HepG2 (cell line): Measurements from ENCODE around the gene NCMAP. TPM values are rescaled to one million over a fixed set of nuclear protein-coding genes. Genes with fewer than 3 reads are reported as not detected.
A peak's percentile ranks its signal among the peaks of the same experiment; 100 is the strongest.

Experiments
- ATAC-seq: fragments of 200-7000 bp; cut with Tn5 transposase; 3 replicates; pipeline ENCODE4 v1.9.1; 2020; ENCODE audit warnings: mild to moderate bottlenecking, moderate library complexity
- BruUV-seq: library from RNA; stranded (reverse); fragments of 400-500 nt; replicated peaks from 2 replicates; lab custom pipeline; 2021; lab: Mats Ljungman, UMichigan
- CTCF ChIA-PET: fragments of 300-600 bp; formaldehyde crosslinking; extraction: SDS; loops from one replicate; lab custom pipeline; 2021; ENCODE audit warnings: low total read pairs, inconsistent platforms, low intra/inter-chr PET ratio; lab: Yijun Ruan, JAX
- POLR2A ChIA-PET: fragments of 350-600 bp; sonication (Branson Sonifier 250); formaldehyde crosslinking; loops from one replicate; lab custom pipeline; 2020; ENCODE audit warnings: antibody characterized with exemption, inconsistent platforms; lab: Yijun Ruan, JAX
- DNase-seq: peaks from one replicate; pipeline ENCODE4 v3.0.0-alpha.2; 2015; ENCODE audit warnings: low spot score
- FAIRE-seq: peaks from 3 replicates; lab custom pipeline; 2011; peaks lifted over from hg19 to GRCh38; lab: Jason Lieb, UNC
- H2AFZ ChIP-seq: one replicate; pipeline ENCODE4 v1.6.1; 2011; ENCODE audit warnings: low read length, inconsistent platforms
- H3K27ac ChIP-seq: fragments of 300-600 bp; 3 replicates; pipeline ENCODE4 v1.8.0; 2011; ENCODE audit warnings: mixed run types, mild to moderate bottlenecking, mixed read lengths, low read length, inconsistent platforms; ENCODE audit not compliant: insufficient read depth; ENCODE audit errors: extremely low read length
- H3K27me3 ChIP-seq, 2 experiments: fragments of 200-600 bp in 1 of 2; 2 replicates in 1 of 2; 3 replicates in 1 of 2; pipeline versions ENCODE4 v1.6.0 to v1.8.0; 2011; ENCODE audit warnings: low read length in 2 of 2, mild to moderate bottlenecking in 2 of 2, moderate library complexity in 2 of 2, inconsistent platforms in 1 of 2; ENCODE audit not compliant: insufficient read depth in 2 of 2, control insufficient read depth in 1 of 2
- H3K36me3 ChIP-seq, 2 experiments: fragments of 200-600 bp in 1 of 2; replicated peaks in 1 of 2; 2 replicates in 1 of 2; 3 replicates in 1 of 2; pipeline versions ENCODE4 v1.5.1 to v1.8.0; 2011; ENCODE audit warnings: low read length in 2 of 2, inconsistent platforms in 1 of 2; ENCODE audit not compliant: insufficient read depth in 2 of 2, control insufficient read depth in 1 of 2
- H3K4me1 ChIP-seq: 2 replicates; pipeline ENCODE4 v1.5.1; 2012; ENCODE audit warnings: low read length, inconsistent platforms; ENCODE audit not compliant: insufficient read depth
- H3K4me2 ChIP-seq: 2 replicates; pipeline ENCODE4 v1.6.0; 2011; ENCODE audit warnings: low read depth, low read length, inconsistent platforms
- H3K4me3 ChIP-seq, 3 experiments: fragments of 200-600 bp in 1 of 3; sonication (generic), shearing (Covaris generic) in 1 of 3; replicated peaks in 1 of 3; 2 replicates each; pipeline ENCODE4 v1.5.1; 2011 to 2016; ENCODE audit warnings: low read length in 3 of 3, inconsistent platforms in 2 of 3, low read depth in 2 of 3, mild to moderate bottlenecking in 2 of 3, control low read depth in 1 of 3, mixed read lengths in 1 of 3; ENCODE audit not compliant: insufficient read depth in 1 of 3
- H3K79me2 ChIP-seq: one replicate; pipeline ENCODE4 v1.6.1; 2011; ENCODE audit warnings: low read length, inconsistent platforms; ENCODE audit not compliant: insufficient read depth
- H3K9ac ChIP-seq: 2 replicates; pipeline ENCODE4 v1.6.0; 2011; ENCODE audit warnings: mild to moderate bottlenecking, low read depth, low read length, inconsistent platforms; ENCODE audit not compliant: insufficient read depth
- H3K9me3 ChIP-seq: 2 replicates; pipeline ENCODE4 v1.5.1; 2012; ENCODE audit warnings: mild to moderate bottlenecking, low read length
- H4K20me1 ChIP-seq: 2 replicates; pipeline ENCODE4 v1.6.0; 2011; ENCODE audit warnings: inconsistent platforms, mild to moderate bottlenecking, low read length, moderate library complexity; ENCODE audit not compliant: insufficient read depth
- CCDC6 ChIP-seq: sonication (generic); formaldehyde crosslinking; IDR thresholded peaks from 2 replicates; pipeline ENCODE4 v1.8.1; 2022; ENCODE audit warnings: mild to moderate bottlenecking, missing genetic modification reagents, moderate library complexity
- EHMT2 ChIP-seq: fragments of 200-600 bp; sonication (generic); IDR thresholded peaks from 2 replicates; pipeline ENCODE4 v1.7.0; 2017; ENCODE audit warnings: antibody characterized with exemption, low read depth, low read length, borderline replicate concordance
- ELF3 ChIP-seq: IDR thresholded peaks from 2 replicates; pipeline ENCODE4 v1.6.1; 2016; ENCODE audit warnings: missing genetic modification reagents, missing compliant biosample characterization
- IRX3 ChIP-seq: sonication (generic); formaldehyde crosslinking; IDR thresholded peaks from 2 replicates; pipeline ENCODE4 v1.8.1; 2023; ENCODE audit warnings: mild to moderate bottlenecking, low read depth, missing genetic modification reagents, borderline replicate concordance
- KDM5B ChIP-seq: sonication (generic); formaldehyde crosslinking; IDR thresholded peaks from 2 replicates; pipeline ENCODE4 v1.4.0; 2020; ENCODE audit warnings: missing genetic modification reagents, mild to moderate bottlenecking, borderline replicate concordance
- KLF12 ChIP-seq: sonication (generic); formaldehyde crosslinking; IDR thresholded peaks from 2 replicates; pipeline ENCODE4 v1.4.0; 2020; ENCODE audit warnings: missing genetic modification reagents, borderline replicate concordance
- PHF8 ChIP-seq: sonication (generic); formaldehyde crosslinking; IDR thresholded peaks from 2 replicates; pipeline ENCODE4 v1.5.0; 2020; ENCODE audit warnings: missing genetic modification reagents
- PITX1 ChIP-seq: sonication (generic); formaldehyde crosslinking; IDR thresholded peaks from 2 replicates; pipeline ENCODE4 v1.5.1; 2020; ENCODE audit warnings: mild to moderate bottlenecking, missing genetic modification reagents
- RFXANK ChIP-seq: IDR thresholded peaks from 2 replicates; pipeline ENCODE4 v1.6.1; 2016
- U2AF1 ChIP-seq: fragments of 200-400 bp; formaldehyde crosslinking; optimal IDR thresholded peaks from 2 replicates; pipeline ENCODE3; 2017; ENCODE audit warnings: mild to moderate bottlenecking, low read depth, low read length
- YY1 ChIP-seq: IDR thresholded peaks from 2 replicates; pipeline ENCODE4 v1.6.1; 2011; ENCODE audit warnings: low read length, low read depth, moderate library complexity, mild to moderate bottlenecking; ENCODE audit not compliant: insufficient read depth, insufficient replicate concordance
- ZBTB8A ChIP-seq: sonication (generic); formaldehyde crosslinking; IDR thresholded peaks from 2 replicates; pipeline ENCODE4 v1.4.0; 2020; ENCODE audit warnings: mild to moderate bottlenecking, low read depth, missing genetic modification reagents, borderline replicate concordance
- ZFP82 ChIP-seq: sonication (generic); formaldehyde crosslinking; IDR thresholded peaks from 2 replicates; pipeline ENCODE4 v1.5.1; 2020; ENCODE audit warnings: mild to moderate bottlenecking, missing genetic modification reagents, borderline replicate concordance
- ZIK1 ChIP-seq: sonication (generic); formaldehyde crosslinking; IDR thresholded peaks from 2 replicates; pipeline ENCODE4 v1.5.0; 2020; ENCODE audit warnings: mild to moderate bottlenecking, low read depth, missing genetic modification reagents, borderline replicate concordance
- ZNF292 ChIP-seq: sonication (generic); formaldehyde crosslinking; IDR thresholded peaks from 2 replicates; pipeline ENCODE4 v1.8.1; 2022; ENCODE audit warnings: mild to moderate bottlenecking, low read depth, missing genetic modification reagents, borderline replicate concordance
- ZNF788 ChIP-seq: sonication (generic); formaldehyde crosslinking; IDR thresholded peaks from 2 replicates; pipeline ENCODE4 v1.5.0; 2020; ENCODE audit warnings: mild to moderate bottlenecking, missing genetic modification reagents, borderline replicate concordance
- ZNF839 ChIP-seq: sonication (generic); formaldehyde crosslinking; IDR thresholded peaks from 2 replicates; pipeline ENCODE4 v1.4.0; 2020; ENCODE audit warnings: missing genetic modification reagents, mild to moderate bottlenecking, borderline replicate concordance
- ZNF883 ChIP-seq: sonication (generic); formaldehyde crosslinking; IDR thresholded peaks from 2 replicates; pipeline ENCODE4 v1.5.1; 2020; ENCODE audit warnings: mild to moderate bottlenecking, missing genetic modification reagents; ENCODE audit errors: not compliant biosample characterization
- ZSCAN21 ChIP-seq: sonication (generic); formaldehyde crosslinking; IDR thresholded peaks from 2 replicates; pipeline ENCODE4 v1.8.0; 2022; ENCODE audit warnings: mild to moderate bottlenecking, missing genetic modification reagents, moderate library complexity, borderline replicate concordance
- ZSCAN29 ChIP-seq: sonication (generic); formaldehyde crosslinking; conservative IDR thresholded peaks from 2 replicates; pipeline ENCODE4 v1.4.0; 2020; ENCODE audit warnings: mild to moderate bottlenecking, missing genetic modification reagents
- WGBS: methylation state at CpG from one replicate; pipeline ENCODE4 v1.1.6; 2017; ENCODE audit warnings: low lambda C conversion rate; 5-methylcytosine and 5-hydroxymethylcytosine counted together
- in situ Hi-C: cut with HindIII; loops from 2 replicates; pipeline ENCODE4 v1.10.0; 2017; ENCODE audit warnings: low pct_unique_long_range_greater_than_20kb; ENCODE audit not compliant: extremely low pct_ligation_motif_present
- intact Hi-C: fragments of 100-400 bp; cut with micrococcal nuclease; formaldehyde crosslinking; loops from one replicate; pipeline ENCODE4 v1.10.0; 2022; ENCODE audit not compliant: unreplicated experiment
- polyA plus RNA-seq, 8 experiments: library from polyadenylated mRNA; depleted of rRNA in 3 of 8; stranded (reverse) in 7 of 8; unstranded in 1 of 8; fragments of >200 nt; fragmentation: Illumina TruSeq in 4 of 8; extraction: Trizol in 4 of 8; gene quantifications; 2 replicates each; pipeline versions ENCODE4 v1.2.1 to v1.2.3, GENCODE V29; 2011 to 2016; ENCODE audit warnings: low read depth in 4 of 8, missing spikeins in 1 of 8, mixed read lengths in 1 of 8; ENCODE audit not compliant: insufficient read depth in 1 of 8
- total RNA-seq, 5 experiments: library from RNA; depleted of rRNA; stranded (reverse); fragments of >200 nt; fragmentation: Illumina TruSeq; extraction: Trizol; gene quantifications; 2 replicates each; pipeline ENCODE4 v1.2.3, GENCODE V29; 2016; ENCODE audit warnings: low read depth in 1 of 5
- TF ChIP-seq, protein P1 (sequence below): sonication (generic); formaldehyde crosslinking; IDR thresholded peaks from 2 replicates; pipeline ENCODE4 v1.9.0; 2022; ENCODE audit warnings: missing genetic modification reagents, mild to moderate bottlenecking, borderline replicate concordance
- TF ChIP-seq, protein P2 (sequence below): sonication (generic); formaldehyde crosslinking; IDR thresholded peaks from 2 replicates; pipeline ENCODE4 v1.4.0; 2020; ENCODE audit warnings: missing genetic modification reagents
- TF ChIP-seq, protein P3 (sequence below): sonication (generic); formaldehyde crosslinking; IDR thresholded peaks from 2 replicates; pipeline ENCODE4 v1.4.0; 2020; ENCODE audit warnings: mild to moderate bottlenecking, missing genetic modification reagents

Gene NCMAP
- total and polyA plus RNA-seq, 2 of the 13 experiments (the other 11 are each of a cell fraction or from before 2014, with no cell fraction given): 2.7 to 20.0 TPM

DNA sequence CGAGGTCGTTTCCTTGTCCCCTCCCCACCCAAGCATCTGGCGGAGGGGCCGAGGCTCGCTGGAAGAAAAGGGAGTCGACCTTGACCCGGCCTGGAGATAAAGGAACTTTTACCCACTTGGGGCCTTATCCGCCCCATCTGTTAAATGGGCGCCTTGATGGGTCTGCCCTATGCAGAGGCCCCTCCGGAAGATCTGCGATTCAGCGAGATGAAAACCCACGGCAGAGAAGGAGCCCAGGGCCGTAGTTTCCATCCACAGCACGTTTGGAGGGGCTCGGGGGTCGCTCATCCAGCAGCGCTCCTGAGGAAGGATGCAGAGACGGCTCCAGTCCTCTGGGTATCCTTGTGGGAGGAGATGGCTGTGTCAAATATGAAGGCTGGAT lies 518 bp downstream of the NCMAP start:
- peak overlapping the region; percentile 40 for H3K27ac ChIP-seq
- intact Hi-C loops (loop anchor here (5.0 kb wide), 2 partner anchors 54 to 81 kb away; partner anchors contain the start of gene RCAN3), in situ Hi-C loops (no loop called here)
- peak overlapping the region; percentile 65; the same call in 1 of the 2 replicates for H3K9ac ChIP-seq
- no peaks in the 10 kb centered on the region for H3K27me3 ChIP-seq
- no peak for ATAC-seq
- POLR2A ChIA-PET: no interaction called here
- peaks cover 4% of the 10 kb centered on the region for H3K79me2 ChIP-seq
- H3K4me3 ChIP-seq: peak overlapping the region; percentile 60 to 82 (median 68)
- H2AFZ ChIP-seq: no peak overlapping the region
- CTCF ChIA-PET: interaction anchor here (1.3 to 1.5 kb wide), 2 partner anchors 31 to 79 kb away, joined by 3 to 5 read pairs; no protein-coding TSS in a partner anchor
- 65% methylated on average over 13 of the region's 19 CpGs for whole genome bisulfite sequencing
- FAIRE-seq: no peak
- peaks cover 79% of the 10 kb centered on the region for H3K4me1 ChIP-seq
- no peaks in the 10 kb centered on the region for H3K9me3 ChIP-seq
- peak overlapping the region; percentile 96 for H3K4me2 ChIP-seq
- H3K36me3 ChIP-seq: no peaks in the 10 kb centered on the region
- no peak for DNase-seq
- no peaks in the 10 kb centered on the region; the same call in 1 of the 2 replicates for H4K20me1 ChIP-seq
- BruUV-seq: no TSS peak
- no peak for TF ChIP-seq IRX3 (CRISPR knock-in tag)
- TF ChIP-seq ZIK1 (CRISPR knock-in tag): no peak
- TF ChIP-seq RFXANK (CRISPR knock-in tag): no peak
- TF ChIP-seq KDM5B (CRISPR knock-in tag): no peak
- TF ChIP-seq ZBTB8A (CRISPR knock-in tag): no peak
- no peak for TF ChIP-seq U2AF1
- TF ChIP-seq, protein P1, sequence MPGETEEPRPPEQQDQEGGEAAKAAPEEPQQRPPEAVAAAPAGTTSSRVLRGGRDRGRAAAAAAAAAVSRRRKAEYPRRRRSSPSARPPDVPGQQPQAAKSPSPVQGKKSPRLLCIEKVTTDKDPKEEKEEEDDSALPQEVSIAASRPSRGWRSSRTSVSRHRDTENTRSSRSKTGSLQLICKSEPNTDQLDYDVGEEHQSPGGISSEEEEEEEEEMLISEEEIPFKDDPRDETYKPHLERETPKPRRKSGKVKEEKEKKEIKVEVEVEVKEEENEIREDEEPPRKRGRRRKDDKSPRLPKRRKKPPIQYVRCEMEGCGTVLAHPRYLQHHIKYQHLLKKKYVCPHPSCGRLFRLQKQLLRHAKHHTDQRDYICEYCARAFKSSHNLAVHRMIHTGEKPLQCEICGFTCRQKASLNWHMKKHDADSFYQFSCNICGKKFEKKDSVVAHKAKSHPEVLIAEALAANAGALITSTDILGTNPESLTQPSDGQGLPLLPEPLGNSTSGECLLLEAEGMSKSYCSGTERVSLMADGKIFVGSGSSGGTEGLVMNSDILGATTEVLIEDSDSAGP (CRISPR knock-in tag): no peak
- TF ChIP-seq, protein P2, sequence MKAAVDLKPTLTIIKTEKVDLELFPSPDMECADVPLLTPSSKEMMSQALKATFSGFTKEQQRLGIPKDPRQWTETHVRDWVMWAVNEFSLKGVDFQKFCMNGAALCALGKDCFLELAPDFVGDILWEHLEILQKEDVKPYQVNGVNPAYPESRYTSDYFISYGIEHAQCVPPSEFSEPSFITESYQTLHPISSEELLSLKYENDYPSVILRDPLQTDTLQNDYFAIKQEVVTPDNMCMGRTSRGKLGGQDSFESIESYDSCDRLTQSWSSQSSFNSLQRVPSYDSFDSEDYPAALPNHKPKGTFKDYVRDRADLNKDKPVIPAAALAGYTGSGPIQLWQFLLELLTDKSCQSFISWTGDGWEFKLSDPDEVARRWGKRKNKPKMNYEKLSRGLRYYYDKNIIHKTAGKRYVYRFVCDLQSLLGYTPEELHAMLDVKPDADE (CRISPR knock-in tag): no peak
- no peak for TF ChIP-seq EHMT2
- TF ChIP-seq ZNF788 (CRISPR knock-in tag): no peak
- TF ChIP-seq, protein P3, sequence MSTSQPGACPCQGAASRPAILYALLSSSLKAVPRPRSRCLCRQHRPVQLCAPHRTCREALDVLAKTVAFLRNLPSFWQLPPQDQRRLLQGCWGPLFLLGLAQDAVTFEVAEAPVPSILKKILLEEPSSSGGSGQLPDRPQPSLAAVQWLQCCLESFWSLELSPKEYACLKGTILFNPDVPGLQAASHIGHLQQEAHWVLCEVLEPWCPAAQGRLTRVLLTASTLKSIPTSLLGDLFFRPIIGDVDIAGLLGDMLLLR (CRISPR knock-in tag): no peak
- TF ChIP-seq ZNF883 (CRISPR knock-in tag): no peak
- TF ChIP-seq KLF12 (CRISPR knock-in tag): no peak
- no peak for TF ChIP-seq PITX1 (CRISPR knock-in tag)
- no peak for TF ChIP-seq ZNF292 (CRISPR knock-in tag)
- peak; percentile 3 for TF ChIP-seq YY1
- TF ChIP-seq ZSCAN29 (CRISPR knock-in tag): no peak
- no peak for TF ChIP-seq CCDC6
- no peak for TF ChIP-seq ELF3 (CRISPR knock-in tag)
- no peak for TF ChIP-seq PHF8 (CRISPR knock-in tag)
- TF ChIP-seq ZSCAN21 (CRISPR knock-in tag): no peak
- no peak for TF ChIP-seq ZFP82 (CRISPR knock-in tag)
- no peak for TF ChIP-seq ZNF839 (CRISPR knock-in tag)
